Mesenteric fat pad (tissue), 1 donor: ENCODE results near the gene KIAA0825. TPM values are rescaled to one million over a fixed set of nuclear protein-coding genes. Genes with fewer than 3 reads are reported as not detected.

Experiments
- DNase-seq: peaks from one replicate; pipeline ENCODE4 v3.0.0-alpha.2; 2020; ENCODE audit warnings: low spot score
- total RNA-seq: library from RNA; stranded (reverse); fragmentation: NEBNext Ultra II Directional; extraction: Animal tissue kit (Norgen Biotek cat#: 25700); gene quantifications from one replicate; pipeline ENCODE4 v1.2.1, GENCODE V29; 2021
- donor health status: DM: yes; HTN: yes; CAD: no.

The KIAA0825 gene
- total RNA-seq, 1 donor from 2014 or later: 3.8 TPM

- no peak for DNase-seq
Observed at GRCh38 chr5:94517490-94518488, 100.6 kb downstream of the KIAA0825 start.

GRCh38 chr5:94516148-94516547, 102.3 kb downstream of the KIAA0825 start:
- DNase-seq: no peak

- no peak for DNase-seq
Observed at GRCh38 chr5:94508461-94509148, 109.8 kb downstream of the KIAA0825 start.

GRCh38 chr5:94505327-94506068, 112.9 kb downstream of the KIAA0825 start:
- no peak for DNase-seq

GRCh38 chr5:94503677-94504076, 114.7 kb downstream of the KIAA0825 start:
- no peak for DNase-seq

- no peak for DNase-seq
Observed at GRCh38 chr5:94501365-94501764, 117.0 kb downstream of the KIAA0825 start.

GRCh38 chr5:94499806-94500205, 118.6 kb downstream of the KIAA0825 start:
- DNase-seq: no peak

- DNase-seq: no peak
Observed at GRCh38 chr5:94498199-94498598, 120.2 kb downstream of the KIAA0825 start.

- no peak for DNase-seq
Observed at GRCh38 chr5:94485067-94485466, 133.3 kb downstream of the KIAA0825 start.

- DNase-seq: no peak
Observed at GRCh38 chr5:94481059-94481458, 137.3 kb downstream of the KIAA0825 start.

- no peak for DNase-seq
Observed at GRCh38 chr5:94480486-94480885, 137.9 kb downstream of the KIAA0825 start.

- no peak for DNase-seq
Observed at GRCh38 chr5:94473936-94474335, 144.5 kb downstream of the KIAA0825 start.

- DNase-seq: no peak
Observed at GRCh38 chr5:94471521-94471920, 146.9 kb downstream of the KIAA0825 start.

GRCh38 chr5:94470802-94471201, 147.6 kb downstream of the KIAA0825 start:
- DNase-seq: no peak

GRCh38 chr5:94469894-94470329, 148.5 kb downstream of the KIAA0825 start:
- DNase-seq: no peak

GRCh38 chr5:94467954-94468930, 150.2 kb downstream of the KIAA0825 start:
- no peak for DNase-seq

GRCh38 chr5:94467346-94467953, 151.0 kb downstream of the KIAA0825 start:
- no peak for DNase-seq

- no peak for DNase-seq
Observed at GRCh38 chr5:94463739-94464138, 154.7 kb downstream of the KIAA0825 start.

- DNase-seq: no peak
Observed at GRCh38 chr5:94461131-94461530, 157.3 kb downstream of the KIAA0825 start.

GRCh38 chr5:94459915-94460314, 158.5 kb downstream of the KIAA0825 start:
- no peak for DNase-seq
